Measurements from ENCODE around the gene CYP46A1.

Gene CYP46A1

DNA sequence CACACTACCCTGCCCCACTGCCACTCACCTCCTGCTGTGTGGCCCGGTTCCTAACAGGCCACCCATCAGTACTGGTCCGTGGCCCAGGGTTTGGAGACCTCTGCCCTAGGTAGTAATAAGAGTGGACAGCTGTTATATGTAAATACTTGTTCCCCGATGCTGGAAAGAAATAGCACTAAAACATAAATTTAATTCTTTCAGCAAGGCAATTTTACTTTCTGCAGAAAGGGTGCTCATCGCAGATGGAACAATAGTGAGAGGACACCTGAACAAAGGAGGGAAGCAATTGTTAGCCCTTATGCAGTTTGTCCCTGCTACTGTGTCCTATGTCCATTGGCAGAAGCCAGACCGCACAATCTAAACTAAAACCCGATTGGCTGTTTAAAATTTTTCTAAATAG lies 5.9 kb upstream of the CYP46A1 start:
- DNase-seq (ENCODE audit: low read depth) = no peak
- TF ChIP-seq CTCF (IDR thresholded peaks at IDR 0.05; ENCODE audit: control insufficient read depth, extremely low read depth, insufficient read depth) = no peak
- H3K4me3 ChIP-seq (ENCODE audit: low read depth, low read length) = no peak overlapping the region

- no peak for TF ChIP-seq CTCF (IDR thresholded peaks at IDR 0.05; ENCODE audit: control insufficient read depth, extremely low read depth, insufficient read depth)
- H3K4me3 ChIP-seq (ENCODE audit: low read depth, low read length) = no peak overlapping the region
- no peak for DNase-seq (ENCODE audit: low read depth)
Observed at GRCh38 chr14:99679111-99679510, 5.0 kb upstream of the CYP46A1 start.

- no peak overlapping the region for H3K4me3 ChIP-seq (ENCODE audit: low read depth, low read length)
- no peak for DNase-seq (ENCODE audit: low read depth)
- no peak for TF ChIP-seq CTCF (IDR thresholded peaks at IDR 0.05; ENCODE audit: control insufficient read depth, extremely low read depth, insufficient read depth)
Observed at GRCh38 chr14:99679543-99679942, 4.6 kb upstream of the CYP46A1 start.

DNA sequence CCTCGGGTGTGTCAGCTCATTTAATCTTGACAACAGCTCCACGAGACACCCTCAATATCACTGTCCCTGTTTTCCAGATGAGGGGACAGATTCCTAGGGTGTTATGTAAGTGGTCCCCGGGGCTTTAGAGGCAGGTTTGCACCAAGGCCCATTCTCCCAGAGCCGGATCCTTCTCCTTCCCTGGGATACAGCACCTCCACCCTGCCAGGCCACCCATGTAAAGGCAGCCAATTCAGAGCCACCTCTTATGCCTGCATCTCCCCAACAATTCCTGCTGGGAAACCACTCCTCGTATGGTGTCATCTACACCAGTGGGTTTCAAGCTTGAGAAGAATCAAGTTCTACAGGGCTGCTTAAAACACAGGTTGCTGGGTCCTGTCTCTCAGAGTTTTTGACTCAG lies 4.1 kb upstream of the CYP46A1 start:
- DNase-seq (ENCODE audit: low read depth) = no peak
- TF ChIP-seq CTCF (IDR thresholded peaks at IDR 0.05; ENCODE audit: control insufficient read depth, extremely low read depth, insufficient read depth) = no peak
- H3K4me3 ChIP-seq (ENCODE audit: low read depth, low read length) = no peak overlapping the region

GRCh38 chr14:99681101-99681831 lies 2.8 kb upstream of the CYP46A1 start:
- TF ChIP-seq CTCF (IDR thresholded peaks at IDR 0.05; ENCODE audit: control insufficient read depth, extremely low read depth, insufficient read depth) = no peak
- DNase-seq (ENCODE audit: low read depth) = no peak
- no peak overlapping the region for H3K4me3 ChIP-seq (ENCODE audit: low read depth, low read length)

DNA sequence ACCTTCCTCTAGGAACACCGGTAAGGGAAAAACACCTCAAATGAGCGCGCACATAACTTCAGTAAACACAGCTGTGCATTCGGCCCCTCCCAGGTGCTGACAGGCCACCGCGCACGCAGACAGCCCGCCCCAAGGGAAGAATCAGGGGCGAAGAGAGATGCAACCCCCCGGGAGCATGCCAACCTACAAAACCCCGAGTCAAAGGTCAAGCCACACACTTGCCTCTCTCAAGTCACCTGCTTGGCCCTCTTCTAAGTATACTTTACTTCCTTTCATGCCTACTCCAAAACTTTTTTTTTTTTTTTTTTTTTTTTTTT lies 2.3 kb upstream of the CYP46A1 start:
- no peak for TF ChIP-seq CTCF (IDR thresholded peaks at IDR 0.05; ENCODE audit: control insufficient read depth, extremely low read depth, insufficient read depth)
- DNase-seq (ENCODE audit: low read depth) = no peak
- H3K4me3 ChIP-seq (ENCODE audit: low read depth, low read length) = no peak overlapping the region

Data from LNCaP clone FGC (cell line).